Skeletal muscle satellite cell (primary cell): ENCODE results near the gene MKLN1.
A peak's percentile ranks its signal among the peaks of the same experiment; 100 is the strongest.

Experiments
- H3K27me3 ChIP-seq: 2 replicates; pipeline ENCODE4 v1.7.0; 2013; ENCODE audit warnings: low read length; ENCODE audit not compliant: control insufficient read depth, insufficient read depth
- H3K36me3 ChIP-seq: 2 replicates; pipeline ENCODE4 v1.7.0; 2013; ENCODE audit warnings: mild to moderate bottlenecking, control low read depth, low read length; ENCODE audit not compliant: insufficient read depth
- H3K4me1 ChIP-seq: 2 replicates; pipeline ENCODE4 v1.7.0; 2013; ENCODE audit warnings: low read length; ENCODE audit not compliant: control insufficient read depth, insufficient read depth
- H3K4me2 ChIP-seq: 2 replicates; pipeline ENCODE4 v1.7.0; 2013; ENCODE audit warnings: mild to moderate bottlenecking, low read length
- H3K4me3 ChIP-seq: 2 replicates; pipeline ENCODE4 v1.7.0; 2013; ENCODE audit warnings: low read length
- H3K9ac ChIP-seq: 2 replicates; pipeline ENCODE4 v1.7.0; 2013; ENCODE audit warnings: mild to moderate bottlenecking, low read depth, low read length, moderate library complexity
- H3K9me3 ChIP-seq: replicated peaks from 2 replicates; pipeline ENCODE4 v1.7.0; 2013; ENCODE audit warnings: mild to moderate bottlenecking, control low read depth, low read length

MKLN1 gene

DNA sequence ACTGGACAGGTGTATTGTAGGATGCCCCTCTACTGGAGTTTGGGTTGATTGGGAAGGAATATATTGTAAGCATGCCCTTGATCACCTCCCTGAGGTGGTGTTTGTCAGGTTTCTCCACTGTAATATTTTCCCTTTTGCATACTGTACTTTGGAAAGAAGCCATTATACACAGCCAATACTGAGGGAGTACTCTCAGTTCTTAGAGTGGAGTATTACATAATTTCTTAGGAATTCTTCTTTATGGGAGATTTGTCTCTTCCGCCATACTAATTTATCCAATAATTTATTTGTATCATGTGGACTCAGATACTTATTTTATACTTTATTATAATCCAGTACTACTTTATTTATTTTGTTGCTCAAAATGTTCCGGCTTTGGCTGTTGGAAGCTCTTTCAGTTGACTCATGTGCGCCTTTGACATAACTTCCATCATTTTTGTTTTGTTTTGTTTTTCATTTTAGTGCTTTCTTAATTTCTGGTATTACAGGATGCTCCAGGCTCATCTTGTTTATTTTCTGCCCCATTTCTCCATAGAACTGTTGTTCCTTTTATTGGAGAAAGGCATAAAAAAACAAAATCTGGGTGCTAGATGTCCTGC is 29.7 kb downstream of the MKLN1 start:
- Histone ChIP-seq H3K4me1 (peaks cover 22% of the 10 kb centered on the region), H3K4me3 (no peak overlapping the region), H3K4me2 (no peak overlapping the region), H3K9me3 (no peaks in the 10 kb centered on the region), H3K27me3 (no peaks in the 10 kb centered on the region), H3K9ac (no peak overlapping the region), H3K36me3 (no peaks in the 10 kb centered on the region)

DNA sequence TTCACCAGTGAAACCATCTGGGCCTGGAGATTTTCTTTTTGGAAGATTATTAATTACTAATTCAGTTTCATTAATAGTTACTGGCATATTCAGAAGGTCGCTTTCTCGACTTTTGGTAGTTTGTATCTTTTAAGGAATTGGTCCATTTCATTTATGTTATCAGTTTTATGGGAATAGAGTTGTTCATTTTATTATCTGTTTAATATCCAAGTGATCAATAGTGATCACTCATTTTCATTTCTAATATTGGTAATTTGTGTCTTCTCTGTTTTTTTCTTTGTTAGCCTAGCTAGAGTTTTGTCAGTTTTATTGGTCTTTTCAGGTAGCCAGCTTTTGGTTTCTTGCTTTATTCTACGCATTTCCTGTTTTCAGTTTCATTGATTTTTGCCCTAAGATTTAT is 31.0 kb downstream of the MKLN1 start:
- Histone ChIP-seq H3K4me3 (no peak overlapping the region), H3K36me3 (no peaks in the 10 kb centered on the region), H3K4me1 (peaks cover 22% of the 10 kb centered on the region), H3K9me3 (no peaks in the 10 kb centered on the region), H3K9ac (no peak overlapping the region), H3K27me3 (no peaks in the 10 kb centered on the region), H3K4me2 (no peak overlapping the region)

DNA sequence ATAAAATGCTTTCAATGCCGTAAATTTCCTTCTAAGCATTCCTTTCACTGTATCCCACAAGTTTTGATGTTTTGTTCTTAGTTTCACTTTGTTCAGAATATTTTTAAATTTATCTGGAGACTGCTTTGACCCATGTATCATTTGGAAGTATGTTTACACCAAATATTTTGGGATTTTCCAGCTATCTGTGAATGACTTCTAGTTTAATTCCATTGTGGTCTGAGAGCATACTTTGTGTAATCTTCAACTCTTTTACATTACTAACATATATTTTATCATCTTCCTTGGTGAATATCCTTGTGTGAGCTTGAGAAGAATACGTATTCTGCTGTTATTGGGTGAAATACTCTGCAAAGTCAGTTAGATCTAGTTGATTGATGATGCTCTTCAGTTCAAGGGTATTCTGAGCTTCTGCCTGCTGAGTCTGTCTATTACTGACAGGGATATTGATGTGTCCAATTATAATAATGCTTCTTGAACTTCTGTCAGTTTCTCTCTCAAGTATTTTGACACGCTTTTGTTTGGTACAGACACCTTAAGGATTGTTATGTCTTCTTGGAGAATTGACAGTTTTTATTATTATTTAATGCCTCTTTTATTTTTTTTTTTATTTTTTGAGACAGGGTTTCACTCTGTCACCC is 31.6 kb downstream of the MKLN1 start:
- H3K4me1 ChIP-seq = peaks cover 21% of the 10 kb centered on the region
- no peak overlapping the region for H3K9ac ChIP-seq
- H3K36me3 ChIP-seq = no peaks in the 10 kb centered on the region
- H3K9me3 ChIP-seq = no peaks in the 10 kb centered on the region
- no peaks in the 10 kb centered on the region for H3K27me3 ChIP-seq
- H3K4me2 ChIP-seq = no peak overlapping the region
- no peak overlapping the region for H3K4me3 ChIP-seq

DNA sequence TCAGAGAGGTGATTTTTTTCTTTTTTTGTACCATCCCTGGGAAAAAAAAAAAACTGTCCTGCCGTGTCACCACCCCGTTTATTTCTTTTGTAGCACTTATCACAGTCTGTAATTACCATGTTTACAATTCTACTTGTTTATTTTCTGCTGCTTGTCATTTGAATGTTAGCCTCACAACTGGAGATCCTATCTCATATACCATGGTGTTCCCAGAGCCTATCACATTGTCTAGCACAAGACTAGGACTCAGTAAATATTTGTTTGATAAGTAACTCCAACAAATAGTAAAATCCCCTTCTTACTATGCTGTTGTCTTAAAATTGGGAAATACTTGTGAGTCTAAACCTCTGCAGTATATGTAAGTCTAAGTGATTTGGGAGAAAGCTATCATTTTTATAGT is 36.0 kb downstream of the MKLN1 start:
- Histone ChIP-seq H3K4me3 (no peak overlapping the region), H3K27me3 (no peaks in the 10 kb centered on the region), H3K36me3 (no peaks in the 10 kb centered on the region), H3K9ac (no peak overlapping the region), H3K4me2 (no peak overlapping the region), H3K9me3 (no peaks in the 10 kb centered on the region), H3K4me1 (peaks cover 5% of the 10 kb centered on the region)

DNA sequence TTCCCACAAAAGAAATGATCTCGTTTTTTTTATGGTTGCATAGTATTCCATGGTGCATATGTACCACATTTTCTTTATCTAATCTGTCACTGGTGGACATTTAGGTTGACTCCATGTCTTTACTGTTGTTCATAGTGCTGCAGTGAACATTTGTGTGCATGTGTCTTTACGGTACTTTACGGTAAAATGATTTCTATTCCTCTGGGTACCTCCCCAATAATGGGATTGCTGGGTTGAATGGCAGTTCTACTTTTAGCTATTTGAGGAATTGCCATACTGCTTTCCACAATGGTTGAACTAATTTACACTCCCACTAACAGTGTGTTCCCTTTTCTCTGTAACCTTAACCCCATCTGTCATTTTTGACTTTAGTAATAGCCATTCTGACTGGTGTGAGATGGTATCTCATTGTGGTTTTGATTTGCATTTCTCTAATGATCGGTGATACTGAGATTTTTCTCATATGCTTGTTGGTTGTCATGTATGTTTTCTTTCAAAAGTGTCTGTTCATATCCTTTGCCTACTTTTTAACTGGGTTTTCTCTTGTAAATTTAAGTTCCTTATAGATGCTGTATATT is 37.2 kb downstream of the MKLN1 start:
- peaks cover 14% of the 10 kb centered on the region for H3K4me1 ChIP-seq
- H3K9ac ChIP-seq = no peak overlapping the region
- H3K27me3 ChIP-seq = no peaks in the 10 kb centered on the region
- no peak overlapping the region for H3K4me2 ChIP-seq
- H3K4me3 ChIP-seq = no peak overlapping the region
- no peaks in the 10 kb centered on the region for H3K36me3 ChIP-seq
- H3K9me3 ChIP-seq = no peaks in the 10 kb centered on the region

DNA sequence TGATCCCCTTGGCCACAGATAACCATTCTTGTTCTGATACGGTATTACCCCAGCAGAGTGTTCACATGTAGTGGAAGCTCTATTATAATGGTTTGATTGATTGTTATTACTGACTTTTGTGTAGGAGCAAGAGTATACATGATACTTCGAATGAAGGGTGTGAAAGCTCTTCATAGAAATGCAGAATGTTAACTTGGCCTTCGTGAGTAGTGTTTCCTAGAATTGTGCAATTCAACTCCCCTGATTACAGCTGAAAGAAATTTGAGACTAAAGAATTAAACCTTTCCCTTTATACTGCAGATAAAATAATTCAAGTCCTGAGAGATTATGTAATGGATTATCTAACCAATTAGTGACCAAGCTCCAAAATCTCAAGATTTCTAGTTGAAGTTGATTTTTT is 38.2 kb downstream of the MKLN1 start:
- Histone ChIP-seq H3K4me2 (no peak overlapping the region), H3K4me3 (no peak overlapping the region), H3K9ac (no peak overlapping the region), H3K36me3 (no peaks in the 10 kb centered on the region), H3K9me3 (no peaks in the 10 kb centered on the region), H3K4me1 (peaks cover 24% of the 10 kb centered on the region), H3K27me3 (no peaks in the 10 kb centered on the region)

DNA sequence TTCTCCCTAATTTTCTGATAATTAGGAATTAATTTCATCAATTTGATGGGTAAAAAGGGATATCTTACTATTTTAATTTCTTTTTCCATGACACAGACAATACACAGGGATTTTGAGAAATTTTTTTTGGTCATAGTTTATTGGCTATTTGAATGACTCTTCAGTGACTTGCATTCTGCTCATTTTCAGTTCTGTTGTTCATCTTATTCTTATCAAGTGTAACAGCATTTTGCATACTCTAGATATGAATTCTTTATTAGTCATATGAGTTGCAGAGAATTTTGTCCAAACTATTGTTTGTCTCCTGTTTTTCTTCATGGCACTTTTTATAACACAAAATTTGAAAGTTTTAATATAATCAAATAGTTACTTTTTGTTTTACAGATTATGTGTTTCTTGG is 41.7 kb downstream of the MKLN1 start:
- Histone ChIP-seq H3K4me2 (no peak overlapping the region), H3K27me3 (no peaks in the 10 kb centered on the region), H3K4me1 (peaks cover 27% of the 10 kb centered on the region), H3K36me3 (no peaks in the 10 kb centered on the region), H3K9me3 (no peaks in the 10 kb centered on the region), H3K9ac (no peak overlapping the region), H3K4me3 (no peak overlapping the region)

DNA sequence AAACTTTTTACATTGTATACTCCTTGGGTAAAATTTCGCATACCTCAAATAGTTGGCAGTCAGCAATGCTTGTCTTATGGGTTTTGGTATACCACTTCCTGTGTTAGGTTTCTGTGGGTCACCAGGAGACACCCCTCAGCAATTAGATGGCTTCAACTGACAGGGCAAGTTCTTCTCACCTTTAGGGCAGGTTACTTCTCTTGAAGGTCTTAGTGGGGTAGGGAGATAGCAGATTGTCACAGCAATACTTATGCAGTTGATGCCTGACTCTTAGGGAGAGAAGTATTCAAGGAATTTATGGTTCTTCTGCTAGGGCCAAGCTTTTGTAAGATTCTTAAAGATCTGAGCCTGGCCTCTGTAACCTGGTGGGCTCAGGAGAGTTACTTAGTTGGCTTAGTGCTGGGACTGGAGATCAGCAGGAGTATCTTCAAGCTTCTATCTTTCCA is 42.9 kb downstream of the MKLN1 start:
- H3K4me2 ChIP-seq = peak overlapping the region; percentile 54
- peaks cover 27% of the 10 kb centered on the region for H3K4me1 ChIP-seq
- H3K9ac ChIP-seq = no peak overlapping the region
- no peak overlapping the region for H3K4me3 ChIP-seq
- H3K36me3 ChIP-seq = no peaks in the 10 kb centered on the region
- no peaks in the 10 kb centered on the region for H3K27me3 ChIP-seq
- H3K9me3 ChIP-seq = no peaks in the 10 kb centered on the region

DNA sequence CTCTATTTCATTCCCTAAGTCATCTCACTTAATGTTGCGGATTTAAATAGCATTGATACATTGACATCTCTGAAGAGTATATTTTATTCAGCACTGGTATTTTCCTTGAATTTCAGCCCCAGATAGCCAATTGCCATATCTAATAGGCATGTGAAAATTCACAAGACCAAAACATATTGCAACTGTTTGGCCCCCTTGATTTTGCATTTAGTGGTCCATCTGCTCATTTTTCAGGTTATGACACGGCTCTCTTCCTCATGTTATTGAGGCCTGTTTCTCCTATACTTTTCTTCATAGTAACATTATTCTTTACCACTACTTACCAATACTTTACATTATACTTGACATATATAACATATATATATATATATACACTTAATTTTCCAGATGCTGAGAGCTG is 43.7 kb downstream of the MKLN1 start:
- H3K4me3 ChIP-seq = no peak overlapping the region
- peaks cover 22% of the 10 kb centered on the region for H3K4me1 ChIP-seq
- H3K4me2 ChIP-seq = no peak overlapping the region
- H3K36me3 ChIP-seq = no peaks in the 10 kb centered on the region
- H3K27me3 ChIP-seq = no peaks in the 10 kb centered on the region
- no peaks in the 10 kb centered on the region for H3K9me3 ChIP-seq
- no peak overlapping the region for H3K9ac ChIP-seq

DNA sequence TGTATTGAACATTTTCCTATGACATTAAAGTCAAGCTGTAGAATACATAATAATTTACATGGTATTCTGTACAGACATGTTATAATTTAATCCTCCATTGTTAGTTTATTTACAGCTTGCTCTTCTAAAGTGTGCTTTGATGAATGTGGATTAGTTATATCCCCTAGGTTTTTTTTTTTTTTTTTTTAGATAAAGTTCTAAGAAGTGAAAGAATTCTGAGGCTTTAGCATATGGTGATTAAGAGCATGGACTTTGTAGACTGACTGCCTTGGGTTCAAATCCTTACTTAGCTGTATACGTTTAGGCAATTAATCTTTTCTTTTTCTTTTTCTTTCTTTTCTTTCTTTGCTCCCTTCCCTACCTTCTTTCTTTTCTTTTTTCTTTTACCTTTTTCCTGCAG is 44.9 kb downstream of the MKLN1 start:
- Histone ChIP-seq H3K27me3 (no peaks in the 10 kb centered on the region), H3K4me2 (no peak overlapping the region), H3K9ac (no peak overlapping the region), H3K4me3 (no peak overlapping the region), H3K36me3 (no peaks in the 10 kb centered on the region), H3K9me3 (no peaks in the 10 kb centered on the region), H3K4me1 (peaks cover 22% of the 10 kb centered on the region)

DNA sequence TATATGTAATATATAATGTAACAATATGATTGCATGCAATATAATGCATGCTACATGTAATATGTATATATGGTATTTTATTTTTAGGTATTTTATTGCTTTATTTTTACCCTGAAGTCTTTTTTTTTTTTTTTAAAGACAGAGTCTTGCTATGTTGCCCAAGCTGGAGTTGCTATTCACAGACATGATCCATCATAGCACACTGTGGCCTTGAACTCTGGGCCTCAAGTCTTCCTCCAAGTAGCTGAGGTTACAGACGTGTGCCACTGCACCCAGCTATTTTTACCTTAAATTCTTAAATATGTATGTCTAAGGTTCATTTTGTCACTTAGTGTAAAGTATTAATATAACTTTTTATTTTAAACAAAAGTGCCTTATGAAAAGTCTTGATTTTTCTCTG is 47.1 kb downstream of the MKLN1 start:
- no peak overlapping the region for H3K4me2 ChIP-seq
- no peaks in the 10 kb centered on the region for H3K9me3 ChIP-seq
- H3K4me1 ChIP-seq = peaks cover 14% of the 10 kb centered on the region
- H3K4me3 ChIP-seq = no peak overlapping the region
- no peak overlapping the region for H3K9ac ChIP-seq
- no peaks in the 10 kb centered on the region for H3K36me3 ChIP-seq
- no peaks in the 10 kb centered on the region for H3K27me3 ChIP-seq
